HCT116 (cell line): ENCODE data around the gene KCNN3. TPM values are rescaled to one million over a fixed set of nuclear protein-coding genes. Genes with fewer than 3 reads are reported as not detected.

ENCODE experiments used
- ATAC-seq: fragments of 200-7000 bp; cut with Tn5 transposase; 2 replicates; pipeline ENCODE4 v1.9.1; 2020; ENCODE audit warnings: mild to moderate bottlenecking, moderate library complexity
- BruUV-seq: library from RNA; stranded (reverse); fragments of 400-500 nt; replicated peaks from 2 replicates; lab custom pipeline; 2021; lab: Mats Ljungman, UMichigan
- CTCF ChIA-PET: fragments of 300-600 bp; sonication (Branson Sonifier 250); formaldehyde crosslinking; loops from one replicate; lab custom pipeline; 2021; ENCODE audit warnings: antibody characterized with exemption; lab: Charles Lee
- POLR2A ChIA-PET: fragments of 300-600, 350-600 bp; sonication (Branson Sonifier 250); formaldehyde crosslinking; loops from one replicate; lab custom pipeline; 2021; ENCODE audit warnings: antibody characterized with exemption; lab: Charles Lee
- RAD21 ChIA-PET, 2 experiments: fragments of 300-600 bp; sonication (Branson Sonifier 250); formaldehyde crosslinking; loops; one replicate each; lab custom pipeline; 2023; ENCODE audit warnings: low total read pairs in 2 of 2; ENCODE audit not compliant: uncharacterized antibody in 2 of 2, unreplicated experiment in 2 of 2, low non-redundant PET in 1 of 2; lab: Charles Lee
- DNase-seq: peaks from one replicate; pipeline ENCODE4 v3.0.0-alpha.2; 2010; ENCODE audit warnings: low read depth, low spot score
- H2AFZ ChIP-seq: fragments of 200-600 bp; shearing (Covaris generic), sonication (generic); 2 replicates; pipeline ENCODE4 v1.6.1; 2017; ENCODE audit warnings: low read depth, mixed run types, mixed read lengths, antibody characterized with exemption, low read length; ENCODE audit not compliant: poor library complexity, severe bottlenecking
- H3K27ac ChIP-seq: 2 replicates; pipeline ENCODE4 v1.5.1; 2012; ENCODE audit warnings: low read depth, low read length
- H3K27me3 ChIP-seq: fragments of 200-600 bp; sonication (generic); 2 replicates; pipeline ENCODE4 v1.6.1; 2016; ENCODE audit warnings: mixed run types, low read length, mixed read lengths; ENCODE audit not compliant: insufficient read depth
- H3K36me3 ChIP-seq, 2 experiments: fragments of 200-500 bp in 1 of 2; fragments of 200-600 bp in 1 of 2; sonication (Bioruptor generic) in 1 of 2; sonication (generic) in 1 of 2; 2 replicates each; pipeline versions ENCODE4 v1.5.1 to v1.6.1; 2014 to 2016; ENCODE audit warnings: low read length in 2 of 2, inconsistent platforms in 1 of 2, mixed read lengths in 1 of 2, mixed run types in 1 of 2; ENCODE audit not compliant: insufficient read depth in 2 of 2, control insufficient read depth in 1 of 2
- H3K4me1 ChIP-seq, 2 experiments: fragments of 200-600 bp in 1 of 2; sonication (generic) in 1 of 2; 2 replicates each; pipeline versions ENCODE4 v1.5.1 to v1.6.1; 2012 to 2017; ENCODE audit warnings: low read length in 2 of 2, inconsistent platforms in 1 of 2, mild to moderate bottlenecking in 1 of 2, mixed read lengths in 1 of 2, mixed run types in 1 of 2, moderate library complexity in 1 of 2; ENCODE audit not compliant: insufficient read depth in 2 of 2, control insufficient read depth in 1 of 2
- H3K4me2 ChIP-seq: fragments of 200-600 bp; sonication (generic); 2 replicates; pipeline ENCODE4 v1.6.1; 2017; ENCODE audit warnings: mixed run types, low read length, mixed read lengths
- H3K4me3 ChIP-seq, 2 experiments: fragments of 200-600 bp in 1 of 2; sonication (generic) in 1 of 2; replicated peaks in 1 of 2; 2 replicates each; pipeline ENCODE4 v1.5.1; 2011 to 2016; ENCODE audit warnings: low read length in 2 of 2, control low read depth in 1 of 2, low read depth in 1 of 2, mild to moderate bottlenecking in 1 of 2, mixed read lengths in 1 of 2, mixed run types in 1 of 2
- H3K79me2 ChIP-seq: fragments of 200-600 bp; sonication (generic); 2 replicates; pipeline ENCODE4 v1.6.1; 2017; ENCODE audit warnings: mild to moderate bottlenecking, mixed run types, low read length, moderate library complexity, mixed read lengths; ENCODE audit not compliant: insufficient read depth
- H3K9ac ChIP-seq: fragments of 200-600 bp; sonication (generic); 2 replicates; pipeline ENCODE4 v1.6.1; 2016; ENCODE audit warnings: low read length, mixed read lengths
- H3K9me2 ChIP-seq: fragments of 200-600 bp; sonication (generic), shearing (Covaris generic); 2 replicates; pipeline ENCODE4 v1.6.1; 2017; ENCODE audit warnings: mixed run types, mild to moderate bottlenecking, moderate library complexity; ENCODE audit not compliant: insufficient read depth
- H3K9me3 ChIP-seq, 2 experiments: fragments of 200-500 bp in 1 of 2; fragments of 200-600 bp in 1 of 2; sonication (Bioruptor generic) in 1 of 2; sonication (generic) in 1 of 2; 2 replicates each; pipeline ENCODE4 v1.6.1; 2014 to 2017; ENCODE audit warnings: low read length in 2 of 2, mixed read lengths in 2 of 2, inconsistent platforms in 1 of 2, low read depth in 1 of 2, mild to moderate bottlenecking in 1 of 2, mixed run types in 1 of 2, moderate library complexity in 1 of 2; ENCODE audit not compliant: control insufficient read depth in 1 of 2, insufficient read depth in 1 of 2
- H4K20me1 ChIP-seq: fragments of 200-600 bp; sonication (generic), shearing (Covaris generic); 2 replicates; pipeline ENCODE4 v1.6.1; 2017; ENCODE audit warnings: mixed run types, mild to moderate bottlenecking, moderate library complexity; ENCODE audit not compliant: insufficient read depth
- CBX3 ChIP-seq: IDR thresholded peaks from 2 replicates; pipeline ENCODE4 v1.6.1; 2012; ENCODE audit warnings: low read depth
- CEBPB ChIP-seq: IDR thresholded peaks from 2 replicates; pipeline ENCODE4 v1.6.1; 2012; ENCODE audit warnings: low read depth
- EGR1 ChIP-seq: IDR thresholded peaks from 2 replicates; pipeline ENCODE4 v1.6.1; 2012; ENCODE audit warnings: low read depth
- ELF1 ChIP-seq: IDR thresholded peaks from 2 replicates; pipeline ENCODE4 v1.6.1; 2012; ENCODE audit warnings: low read depth, borderline replicate concordance
- EZH2phosphoT487 ChIP-seq: fragments of 200-600 bp; IDR thresholded peaks from 2 replicates; pipeline ENCODE4 v1.6.1; 2018; ENCODE audit warnings: antibody characterized with exemption, borderline replicate concordance
- FOSL1 ChIP-seq: IDR thresholded peaks from 2 replicates; pipeline ENCODE4 v1.6.1; 2012; ENCODE audit warnings: low read depth
- POLR2A ChIP-seq: IDR thresholded peaks from 2 replicates; pipeline ENCODE4 v1.7.0; 2011; ENCODE audit warnings: borderline replicate concordance; ENCODE audit not compliant: insufficient read depth, insufficient read length; ENCODE audit errors: extremely low read depth
- RAD21 ChIP-seq: IDR thresholded peaks from 2 replicates; pipeline ENCODE4 v1.6.1; 2012; ENCODE audit warnings: low read depth, mild to moderate bottlenecking
- SP1 ChIP-seq: IDR thresholded peaks from 2 replicates; pipeline ENCODE4 v1.6.1; 2012; ENCODE audit warnings: low read depth
- SRF ChIP-seq: IDR thresholded peaks from 2 replicates; pipeline ENCODE4 v1.6.1; 2012; ENCODE audit warnings: low read depth
- YY1 ChIP-seq: IDR thresholded peaks from 2 replicates; pipeline ENCODE4 v1.6.1; 2011; ENCODE audit warnings: low read length, low read depth, moderate library complexity, mild to moderate bottlenecking; ENCODE audit not compliant: insufficient replicate concordance; ENCODE audit errors: extremely low read depth
- ZFX ChIP-seq: fragments of 450-650 bp; IDR thresholded peaks from 2 replicates; pipeline ENCODE4 v1.6.1; 2017
- intact Hi-C: fragments of 100-400 bp; cut with micrococcal nuclease; formaldehyde crosslinking; loops from 2 replicates; pipeline ENCODE4 v1.10.0; 2022
- total RNA-seq: library from RNA; stranded (reverse); gene quantifications from one replicate; pipeline ENCODE4 v1.2.1, GENCODE V29; 2021; ENCODE audit not compliant: unreplicated experiment
- TF ChIP-seq, protein P1 (sequence below): IDR thresholded peaks from 2 replicates; pipeline ENCODE4 v1.6.1; 2012
- TF ChIP-seq, protein P2 (sequence below): IDR thresholded peaks from 2 replicates; pipeline ENCODE4 v1.6.1; 2012
- TF ChIP-seq, protein P3 (sequence below), 3 experiments: fragments of 200-600 bp in 1 of 3; sonication (generic) in 1 of 3; IDR thresholded peaks in 2 of 3; conservative IDR thresholded peaks in 1 of 3; 2 replicates each; pipeline ENCODE4 v1.5.1; 2012 to 2017; ENCODE audit warnings: low read depth in 2 of 3, low read length in 2 of 3, antibody characterized with exemption in 1 of 3, borderline replicate concordance in 1 of 3, control low read depth in 1 of 3, mild to moderate bottlenecking in 1 of 3, mixed read lengths in 1 of 3, mixed run types in 1 of 3, moderate library complexity in 1 of 3; ENCODE audit not compliant: insufficient read depth in 1 of 3
- TF ChIP-seq, protein P4 (sequence below): IDR thresholded peaks from 2 replicates; pipeline ENCODE4 v1.6.1; 2012; ENCODE audit warnings: low read depth

The KCNN3 gene
- total RNA-seq, 1 experiment from 2014 or later: 1.1 TPM

DNA sequence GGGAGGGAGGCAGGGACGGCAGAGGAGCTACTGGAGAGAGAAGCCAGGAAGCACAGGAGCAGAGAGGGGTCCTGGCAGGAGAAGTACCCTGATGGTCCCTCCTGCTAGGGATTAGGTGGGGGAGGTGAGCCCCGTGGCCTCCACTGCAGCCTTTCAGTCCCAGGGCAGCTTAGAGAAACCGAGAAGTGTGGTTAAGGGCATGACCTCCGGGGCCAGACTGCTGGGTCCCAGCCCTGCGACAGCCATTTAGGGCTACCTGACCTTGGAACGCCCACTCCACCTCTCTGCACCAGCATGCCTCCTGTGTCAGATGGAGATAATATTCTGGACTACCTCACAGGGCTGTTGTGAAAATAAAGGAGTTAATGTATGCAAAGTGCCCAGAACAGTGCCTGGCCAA lies 47.4 kb downstream of the KCNN3 start:
- H3K4me2 ChIP-seq: no peak overlapping the region
- H3K4me1 ChIP-seq: 0 out of 4 replicates have a peak, but pooled peaks cover 0 to 2% of the 10 kb centered on the region in 2 experiments
- H3K79me2 ChIP-seq: no peaks in the 10 kb centered on the region
- H3K9me3 ChIP-seq: no peaks in the 10 kb centered on the region
- no TSS peak for BruUV-seq
- no peak overlapping the region for H3K27ac ChIP-seq
- ATAC-seq (no peak), DNase-seq (no peak)
- TF ChIP-seq YY1 (no peak), FOSL1 (no peak), POLR2A (no peak), EGR1 (no peak), SRF (no peak), RAD21 (no peak), SP1 (no peak), CBX3 (no peak), CEBPB (no peak), ELF1 (no peak), EZH2phosphoT487 (no peak), ZFX (no peak)
- TF ChIP-seq, protein P1, sequence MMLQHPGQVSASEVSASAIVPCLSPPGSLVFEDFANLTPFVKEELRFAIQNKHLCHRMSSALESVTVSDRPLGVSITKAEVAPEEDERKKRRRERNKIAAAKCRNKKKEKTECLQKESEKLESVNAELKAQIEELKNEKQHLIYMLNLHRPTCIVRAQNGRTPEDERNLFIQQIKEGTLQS: no peak
- TF ChIP-seq, protein P2, sequence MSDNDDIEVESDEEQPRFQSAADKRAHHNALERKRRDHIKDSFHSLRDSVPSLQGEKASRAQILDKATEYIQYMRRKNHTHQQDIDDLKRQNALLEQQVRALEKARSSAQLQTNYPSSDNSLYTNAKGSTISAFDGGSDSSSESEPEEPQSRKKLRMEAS: no peak
- TF ChIP-seq, protein P3, sequence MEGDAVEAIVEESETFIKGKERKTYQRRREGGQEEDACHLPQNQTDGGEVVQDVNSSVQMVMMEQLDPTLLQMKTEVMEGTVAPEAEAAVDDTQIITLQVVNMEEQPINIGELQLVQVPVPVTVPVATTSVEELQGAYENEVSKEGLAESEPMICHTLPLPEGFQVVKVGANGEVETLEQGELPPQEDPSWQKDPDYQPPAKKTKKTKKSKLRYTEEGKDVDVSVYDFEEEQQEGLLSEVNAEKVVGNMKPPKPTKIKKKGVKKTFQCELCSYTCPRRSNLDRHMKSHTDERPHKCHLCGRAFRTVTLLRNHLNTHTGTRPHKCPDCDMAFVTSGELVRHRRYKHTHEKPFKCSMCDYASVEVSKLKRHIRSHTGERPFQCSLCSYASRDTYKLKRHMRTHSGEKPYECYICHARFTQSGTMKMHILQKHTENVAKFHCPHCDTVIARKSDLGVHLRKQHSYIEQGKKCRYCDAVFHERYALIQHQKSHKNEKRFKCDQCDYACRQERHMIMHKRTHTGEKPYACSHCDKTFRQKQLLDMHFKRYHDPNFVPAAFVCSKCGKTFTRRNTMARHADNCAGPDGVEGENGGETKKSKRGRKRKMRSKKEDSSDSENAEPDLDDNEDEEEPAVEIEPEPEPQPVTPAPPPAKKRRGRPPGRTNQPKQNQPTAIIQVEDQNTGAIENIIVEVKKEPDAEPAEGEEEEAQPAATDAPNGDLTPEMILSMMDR (IDR thresholded peaks at IDR 0.05 in 2 of 3, conservative IDR thresholded peaks at IDR 0.05 in 1 of 3; ENCODE audit: borderline replicate concordance in 1 of 3, insufficient read depth in 1 of 3, low read depth in 2 of 3, low read length in 2 of 3): no peak
- TF ChIP-seq, protein P4, sequence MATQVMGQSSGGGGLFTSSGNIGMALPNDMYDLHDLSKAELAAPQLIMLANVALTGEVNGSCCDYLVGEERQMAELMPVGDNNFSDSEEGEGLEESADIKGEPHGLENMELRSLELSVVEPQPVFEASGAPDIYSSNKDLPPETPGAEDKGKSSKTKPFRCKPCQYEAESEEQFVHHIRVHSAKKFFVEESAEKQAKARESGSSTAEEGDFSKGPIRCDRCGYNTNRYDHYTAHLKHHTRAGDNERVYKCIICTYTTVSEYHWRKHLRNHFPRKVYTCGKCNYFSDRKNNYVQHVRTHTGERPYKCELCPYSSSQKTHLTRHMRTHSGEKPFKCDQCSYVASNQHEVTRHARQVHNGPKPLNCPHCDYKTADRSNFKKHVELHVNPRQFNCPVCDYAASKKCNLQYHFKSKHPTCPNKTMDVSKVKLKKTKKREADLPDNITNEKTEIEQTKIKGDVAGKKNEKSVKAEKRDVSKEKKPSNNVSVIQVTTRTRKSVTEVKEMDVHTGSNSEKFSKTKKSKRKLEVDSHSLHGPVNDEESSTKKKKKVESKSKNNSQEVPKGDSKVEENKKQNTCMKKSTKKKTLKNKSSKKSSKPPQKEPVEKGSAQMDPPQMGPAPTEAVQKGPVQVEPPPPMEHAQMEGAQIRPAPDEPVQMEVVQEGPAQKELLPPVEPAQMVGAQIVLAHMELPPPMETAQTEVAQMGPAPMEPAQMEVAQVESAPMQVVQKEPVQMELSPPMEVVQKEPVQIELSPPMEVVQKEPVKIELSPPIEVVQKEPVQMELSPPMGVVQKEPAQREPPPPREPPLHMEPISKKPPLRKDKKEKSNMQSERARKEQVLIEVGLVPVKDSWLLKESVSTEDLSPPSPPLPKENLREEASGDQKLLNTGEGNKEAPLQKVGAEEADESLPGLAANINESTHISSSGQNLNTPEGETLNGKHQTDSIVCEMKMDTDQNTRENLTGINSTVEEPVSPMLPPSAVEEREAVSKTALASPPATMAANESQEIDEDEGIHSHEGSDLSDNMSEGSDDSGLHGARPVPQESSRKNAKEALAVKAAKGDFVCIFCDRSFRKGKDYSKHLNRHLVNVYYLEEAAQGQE: no peak
- ChIA-PET CTCF (no interaction called here), RAD21 (no interaction called here), POLR2A (no interaction called here)
- H2AFZ ChIP-seq: no peak overlapping the region
- no peaks in the 10 kb centered on the region for H3K9me2 ChIP-seq
- H3K36me3 ChIP-seq: no peaks in the 10 kb centered on the region
- no peak overlapping the region for H3K4me3 ChIP-seq
- H3K9ac ChIP-seq: no peak overlapping the region
- H3K27me3 ChIP-seq: no peaks in the 10 kb centered on the region
- intact Hi-C loops: no loop called here
- no peaks in the 10 kb centered on the region for H4K20me1 ChIP-seq
